GM13976 (cell line): ENCODE data around the gene CLBA1.

ENCODE experiments used
- DNase-seq: peaks from one replicate; pipeline ENCODE4 v3.0.0; 2012; ENCODE audit warnings: low spot score
- in situ Hi-C: fragments of 300-500 bp; cut with MboI; formaldehyde crosslinking; loops from one replicate; pipeline ENCODE4 v1.12.0; 2022; ENCODE audit warnings: low sequenced_read_pairs, mixed read lengths, inconsistent platforms; ENCODE audit not compliant: unreplicated experiment
- TF ChIP-seq, protein P1 (sequence below): IDR thresholded peaks from 2 replicates; pipeline ENCODE4 v1.5.1; 2012; ENCODE audit warnings: borderline replicate concordance, mild to moderate bottlenecking; ENCODE audit not compliant: insufficient read depth; ENCODE audit errors: extremely low read depth, missing control alignments, control extremely low read depth

The CLBA1 gene

GRCh38 chr14:104989236-104989950, 3.8 kb downstream of the CLBA1 start:
- TF ChIP-seq, protein P1, sequence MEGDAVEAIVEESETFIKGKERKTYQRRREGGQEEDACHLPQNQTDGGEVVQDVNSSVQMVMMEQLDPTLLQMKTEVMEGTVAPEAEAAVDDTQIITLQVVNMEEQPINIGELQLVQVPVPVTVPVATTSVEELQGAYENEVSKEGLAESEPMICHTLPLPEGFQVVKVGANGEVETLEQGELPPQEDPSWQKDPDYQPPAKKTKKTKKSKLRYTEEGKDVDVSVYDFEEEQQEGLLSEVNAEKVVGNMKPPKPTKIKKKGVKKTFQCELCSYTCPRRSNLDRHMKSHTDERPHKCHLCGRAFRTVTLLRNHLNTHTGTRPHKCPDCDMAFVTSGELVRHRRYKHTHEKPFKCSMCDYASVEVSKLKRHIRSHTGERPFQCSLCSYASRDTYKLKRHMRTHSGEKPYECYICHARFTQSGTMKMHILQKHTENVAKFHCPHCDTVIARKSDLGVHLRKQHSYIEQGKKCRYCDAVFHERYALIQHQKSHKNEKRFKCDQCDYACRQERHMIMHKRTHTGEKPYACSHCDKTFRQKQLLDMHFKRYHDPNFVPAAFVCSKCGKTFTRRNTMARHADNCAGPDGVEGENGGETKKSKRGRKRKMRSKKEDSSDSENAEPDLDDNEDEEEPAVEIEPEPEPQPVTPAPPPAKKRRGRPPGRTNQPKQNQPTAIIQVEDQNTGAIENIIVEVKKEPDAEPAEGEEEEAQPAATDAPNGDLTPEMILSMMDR = no peak
- in situ Hi-C loops = loop anchor here (10.0 kb wide), 1 partner anchor 45 kb away; no protein-coding TSS in a partner anchor
- DNase-seq = no peak

- in situ Hi-C loops = loop anchor here (10.0 kb wide), 1 partner anchor 45 kb away; no protein-coding TSS in a partner anchor
- DNase-seq = no peak
- TF ChIP-seq, protein P1 = no peak
Observed at GRCh38 chr14:104989951-104990303, 4.3 kb downstream of the CLBA1 start.

GRCh38 chr14:104991896-104992230, 6.3 kb downstream of the CLBA1 start:
- TF ChIP-seq, protein P1 = no peak
- DNase-seq = no peak
- in situ Hi-C loops = no loop called here

GRCh38 chr14:104992501-104992900, 6.9 kb downstream of the CLBA1 start:
- in situ Hi-C loops = no loop called here
- DNase-seq = no peak

GRCh38 chr14:104993306-104993705, 7.7 kb downstream of the CLBA1 start:
- DNase-seq = no peak

More at GRCh38 chr14:104992501-104992900, 6.9 kb downstream of the CLBA1 start:
- TF ChIP-seq, protein P1 = no peak

DNA sequence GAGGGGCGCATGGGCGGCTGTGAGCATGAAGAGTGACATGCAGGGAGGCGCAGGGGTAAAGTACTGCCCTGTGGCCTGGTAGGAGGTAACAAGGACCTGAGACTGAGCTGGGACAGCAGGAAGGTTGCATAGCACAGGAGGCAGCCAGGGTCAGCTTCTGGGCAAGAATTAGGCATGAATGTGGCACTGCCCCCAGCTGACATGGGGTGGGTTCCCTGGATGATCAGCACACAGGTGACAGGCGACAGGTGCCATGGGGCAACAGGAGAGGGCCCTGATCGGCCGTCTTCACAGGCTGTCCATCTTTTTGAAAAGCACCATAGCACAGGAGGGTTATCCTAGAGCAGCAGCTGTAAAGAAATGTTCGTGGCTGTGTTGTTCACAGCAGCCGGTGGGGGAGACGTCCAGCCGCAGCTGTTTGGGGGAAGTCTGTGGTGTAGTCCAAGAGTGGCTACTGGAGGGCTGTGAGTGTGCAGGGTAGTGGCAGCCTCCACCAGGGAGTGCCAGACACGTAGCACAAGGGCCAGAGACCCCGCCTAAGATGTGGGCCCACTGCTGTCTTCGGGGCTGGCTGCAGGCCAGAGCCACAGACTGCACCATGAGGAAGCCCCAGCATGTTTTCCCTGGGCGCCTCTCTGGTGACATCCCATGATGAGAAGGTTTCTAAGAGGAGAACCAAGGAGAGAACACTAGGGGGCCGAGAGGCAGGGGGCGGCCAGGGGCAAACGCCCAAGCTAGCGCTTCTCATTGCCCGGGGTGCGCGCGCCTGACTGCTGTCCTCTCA, 8.4 kb downstream of the CLBA1 start:
- DNase-seq = no peak
- TF ChIP-seq, protein P1 = no peak
- in situ Hi-C loops = no loop called here

More at GRCh38 chr14:104993306-104993705, 7.7 kb downstream of the CLBA1 start:
- in situ Hi-C loops = no loop called here
- TF ChIP-seq, protein P1 = no peak
